Inflammatory macrophage treated with lipopolysaccharide for 4 hours (primary cell): ENCODE results near the gene C17orf107.
A peak's percentile ranks its signal among the peaks of the same experiment; 100 is the strongest.
"Not testable (repeated sequence)": the region's sequence is repeated elsewhere in the genome, so short reads cannot be mapped to it uniquely, and the experiment has no call there.

Source experiments
- DNase-seq: peaks from one replicate; pipeline ENCODE4 v3.0.0-alpha.2; 2020

Gene C17orf107

GRCh38 chr17:4901108-4901647 is 1.8 kb downstream of the C17orf107 start:
- DNase-seq: no peak

GRCh38 chr17:4901648-4902344 is 2.5 kb downstream of the C17orf107 start:
- peak; percentile 83 for DNase-seq

GRCh38 chr17:4902540-4902939 is 3.2 kb downstream of the C17orf107 start:
- no peak for DNase-seq

GRCh38 chr17:4903051-4903818 is 3.9 kb downstream of the C17orf107 start, which contains the start of gene CHRNE:
CHRNE (minus strand) TSS chr17:4903098; CDS start chr17:4903063, 35 bp downstream.
- peak; percentile 59 for DNase-seq

GRCh38 chr17:4906642-4907041 is 7.3 kb downstream of the C17orf107 start:
- DNase-seq: not testable (repeated sequence)

- no peak for DNase-seq
Measured at GRCh38 chr17:4908301-4908700, 9.0 kb downstream of the C17orf107 start.

GRCh38 chr17:4908711-4909496 is 9.6 kb downstream of the C17orf107 start:
- peak; percentile 89 for DNase-seq

GRCh38 chr17:4913994-4914393 is 14.7 kb downstream of the C17orf107 start:
- DNase-seq: no peak

GRCh38 chr17:4914551-4914950 is 15.2 kb downstream of the C17orf107 start:
- DNase-seq: not testable (repeated sequence)

GRCh38 chr17:4919511-4920047 is 20.2 kb downstream of the C17orf107 start:
- no peak for DNase-seq

GRCh38 chr17:4920351-4921048 is 21.2 kb downstream of the C17orf107 start:
- DNase-seq: peak; percentile 94

GRCh38 chr17:4921320-4921719 is 22.0 kb downstream of the C17orf107 start:
- no peak for DNase-seq

- DNase-seq: peak; percentile 90
Measured at GRCh38 chr17:4926577-4927335, 27.4 kb downstream of the C17orf107 start.

- no peak for DNase-seq
Measured at GRCh38 chr17:4928881-4929280, 29.5 kb downstream of the C17orf107 start.

- DNase-seq: peak; percentile 53
Measured at GRCh38 chr17:4931963-4932362, 32.6 kb downstream of the C17orf107 start, which contains the start of gene GP1BA. GP1BA (plus strand) TSS chr17:4932277; CDS start chr17:4932605, 328 bp downstream.

- DNase-seq: no peak
Measured at GRCh38 chr17:4932756-4933155, 33.4 kb downstream of the C17orf107 start.

- no peak for DNase-seq
Measured at GRCh38 chr17:4933646-4934045, 34.3 kb downstream of the C17orf107 start.

GRCh38 chr17:4934173-4934979 is 35.0 kb downstream of the C17orf107 start:
- peak; percentile 63 for DNase-seq

- no peak for DNase-seq
Measured at GRCh38 chr17:4935650-4936049, 36.3 kb downstream of the C17orf107 start.

- no peak for DNase-seq
Measured at GRCh38 chr17:4936436-4936835, 37.1 kb downstream of the C17orf107 start.
